Vagina (tissue), 2 donors: ENCODE measurements around the gene TP53I11. TPM values are rescaled to one million over a fixed set of nuclear protein-coding genes. Genes with fewer than 3 reads are reported as not detected.

Source experiments
- DNase-seq, 2 donors: peaks; one replicate each; pipeline ENCODE4 v3.0.0-alpha.2; 2017; ENCODE audit errors: extremely low spot score in 2 of 2
- H3K27ac ChIP-seq: fragments of 200-600 bp; sonication (generic); one replicate; pipeline ENCODE4 v1.5.1; 2019
- H3K27me3 ChIP-seq: fragments of 200-600 bp; sonication (generic); one replicate; pipeline ENCODE4 v1.5.1; 2019
- H3K36me3 ChIP-seq, 2 donors: fragments of 200-600 bp; sonication (generic); one replicate each; pipeline ENCODE4 v1.5.1; 2017 to 2019
- H3K4me1 ChIP-seq: fragments of 200-600 bp; sonication (generic); one replicate; pipeline ENCODE4 v1.5.1; 2019
- H3K4me3 ChIP-seq, 2 donors: fragments of 200-600 bp; sonication (generic); 1 replicate in 1 of 2; 2 replicates in 1 of 2; pipeline ENCODE4 v1.5.1; 2016 to 2019
- H3K9me3 ChIP-seq: fragments of 200-600 bp; sonication (generic); one replicate; pipeline ENCODE4 v1.5.1; 2019
- POLR2A ChIP-seq, 2 donors: fragments of 450-650 bp; IDR thresholded peaks; one replicate each; pipeline ENCODE4 v1.6.1; 2017; ENCODE audit warnings: antibody characterized with exemption in 2 of 2, mild to moderate bottlenecking in 2 of 2, moderate library complexity in 2 of 2
- POLR2AphosphoS5 ChIP-seq, 2 donors: sonication (generic); formaldehyde crosslinking; IDR thresholded peaks; one replicate each; pipeline ENCODE4 v1.9.0; 2017; ENCODE audit warnings: antibody characterized with exemption in 2 of 2, mild to moderate bottlenecking in 2 of 2, low read depth in 1 of 2; ENCODE audit not compliant: insufficient read depth in 1 of 2
- intact Hi-C: fragments of 100-400 bp; cut with DNase I; formaldehyde crosslinking; loops from one replicate; pipeline ENCODE4 v1.15.1; 2023
- total RNA-seq: library from RNA; depleted of rRNA; stranded (reverse); fragments of >200 nt; gene quantifications from one replicate; pipeline ENCODE4 v1.2.3, GENCODE V29; 2016
- TF ChIP-seq, protein P1 (sequence below), 3 experiments: fragments of 450-650 bp in 2 of 3; fragments of 200-600 bp in 1 of 3; sonication (generic) in 1 of 3; IDR thresholded peaks; one replicate each; pipeline ENCODE4 v1.5.1; 2017 to 2019; ENCODE audit warnings: antibody characterized with exemption in 3 of 3, mild to moderate bottlenecking in 2 of 3, moderate library complexity in 2 of 3

Gene TP53I11
- total RNA-seq, 1 donor from 2014 or later: 50.6 TPM

DNA sequence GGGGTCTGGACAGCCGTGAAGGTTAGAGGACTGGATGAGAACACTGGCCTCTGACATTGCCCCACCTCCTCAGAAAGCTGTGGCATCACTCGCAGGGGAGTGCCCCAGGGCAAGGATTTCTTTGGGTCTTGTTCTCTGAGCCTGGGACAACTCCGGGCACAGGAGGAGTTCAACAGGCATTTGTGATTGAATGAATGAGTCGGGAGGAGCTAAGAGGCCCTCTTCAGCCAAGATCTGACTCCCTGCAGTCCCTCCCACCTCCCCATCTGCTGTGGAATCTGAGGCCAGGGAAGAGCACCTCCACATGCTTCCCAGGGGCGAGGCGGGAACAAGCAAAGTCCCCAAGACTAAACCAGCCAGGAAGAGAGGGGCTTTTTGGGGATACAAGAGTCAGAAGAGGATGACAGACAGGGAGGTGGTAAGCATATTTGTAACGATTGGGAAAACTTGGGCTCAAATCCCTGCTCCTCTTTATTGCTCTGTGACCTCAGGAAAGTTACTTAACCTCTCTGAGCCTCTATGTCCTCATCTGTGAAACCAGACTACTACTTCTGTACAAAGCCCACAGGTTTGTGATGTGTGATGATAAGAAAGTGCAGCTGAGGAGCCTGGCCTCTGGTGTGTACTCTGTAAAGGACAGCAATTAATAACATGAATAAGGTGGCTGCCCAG, 6.4 kb downstream of the TP53I11 start:
- TF ChIP-seq, protein P1, sequence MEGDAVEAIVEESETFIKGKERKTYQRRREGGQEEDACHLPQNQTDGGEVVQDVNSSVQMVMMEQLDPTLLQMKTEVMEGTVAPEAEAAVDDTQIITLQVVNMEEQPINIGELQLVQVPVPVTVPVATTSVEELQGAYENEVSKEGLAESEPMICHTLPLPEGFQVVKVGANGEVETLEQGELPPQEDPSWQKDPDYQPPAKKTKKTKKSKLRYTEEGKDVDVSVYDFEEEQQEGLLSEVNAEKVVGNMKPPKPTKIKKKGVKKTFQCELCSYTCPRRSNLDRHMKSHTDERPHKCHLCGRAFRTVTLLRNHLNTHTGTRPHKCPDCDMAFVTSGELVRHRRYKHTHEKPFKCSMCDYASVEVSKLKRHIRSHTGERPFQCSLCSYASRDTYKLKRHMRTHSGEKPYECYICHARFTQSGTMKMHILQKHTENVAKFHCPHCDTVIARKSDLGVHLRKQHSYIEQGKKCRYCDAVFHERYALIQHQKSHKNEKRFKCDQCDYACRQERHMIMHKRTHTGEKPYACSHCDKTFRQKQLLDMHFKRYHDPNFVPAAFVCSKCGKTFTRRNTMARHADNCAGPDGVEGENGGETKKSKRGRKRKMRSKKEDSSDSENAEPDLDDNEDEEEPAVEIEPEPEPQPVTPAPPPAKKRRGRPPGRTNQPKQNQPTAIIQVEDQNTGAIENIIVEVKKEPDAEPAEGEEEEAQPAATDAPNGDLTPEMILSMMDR (IDR thresholded peaks at IDR 0.05): no peak
- TF ChIP-seq POLR2AphosphoS5 (IDR thresholded peaks at IDR 0.05; ENCODE audit: insufficient read depth in 1 of 2, low read depth in 1 of 2) (no peak), POLR2A (IDR thresholded peaks at IDR 0.05) (no peak)
- H3K27ac ChIP-seq: no peak overlapping the region
- H3K36me3 ChIP-seq: no peaks in the 10 kb centered on the region
- intact Hi-C loops: loop anchor here (10.0 kb wide), 1 partner anchor 390 kb away; no protein-coding TSS in a partner anchor
- H3K4me1 ChIP-seq: peaks cover 30% of the 10 kb centered on the region
- no peaks in the 10 kb centered on the region for H3K27me3 ChIP-seq
- DNase-seq: no peak
- H3K4me3 ChIP-seq: no peak overlapping the region
- H3K9me3 ChIP-seq: no peaks in the 10 kb centered on the region

DNA sequence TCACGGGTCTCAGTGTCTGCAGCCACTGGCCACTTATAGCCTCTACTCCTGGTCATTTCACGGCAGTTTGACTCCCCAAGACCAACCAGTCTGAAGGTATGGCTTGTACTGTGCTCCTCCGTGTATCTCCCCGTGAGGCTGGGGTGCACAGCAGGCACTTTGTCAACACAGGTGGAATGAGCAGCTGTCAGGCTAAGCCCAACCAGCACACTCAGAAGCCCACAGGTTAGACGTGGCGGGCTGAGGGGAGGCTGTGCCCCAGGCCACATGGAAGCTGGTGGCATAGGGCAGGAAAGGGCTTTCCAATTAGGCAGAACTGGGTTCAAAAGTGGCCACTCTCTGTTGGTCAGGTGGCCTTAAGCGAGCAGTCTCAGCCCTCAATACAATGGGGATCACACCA, 7.0 kb downstream of the TP53I11 start:
- no peak for DNase-seq
- intact Hi-C loops: loop anchor here (10.0 kb wide), 1 partner anchor 391 kb away; no protein-coding TSS in a partner anchor
- peaks cover 30% of the 10 kb centered on the region for H3K4me1 ChIP-seq

DNA sequence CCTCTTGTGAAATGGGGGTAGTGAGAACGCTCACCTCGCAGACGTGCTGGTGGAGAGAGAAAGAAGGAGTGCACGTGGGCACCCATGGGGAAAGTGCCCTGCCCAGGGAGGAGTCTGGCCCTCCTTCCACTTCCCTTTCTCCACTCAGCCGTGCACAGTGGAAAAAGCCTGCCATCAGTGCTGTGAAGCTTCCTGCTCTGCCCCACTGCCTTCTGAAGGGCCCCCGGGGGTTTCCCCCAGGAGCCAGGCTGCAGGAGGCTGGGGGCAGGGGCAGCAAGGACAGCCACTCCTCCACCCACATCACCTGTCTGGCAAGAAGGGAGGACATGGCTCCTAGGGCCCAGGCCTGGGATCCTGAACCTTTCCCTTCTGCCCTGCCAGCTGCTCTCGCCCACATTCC, 7.6 kb downstream of the TP53I11 start:
- no peak overlapping the region for H3K27ac ChIP-seq
- H3K4me1 ChIP-seq: peaks cover 30% of the 10 kb centered on the region
- H3K27me3 ChIP-seq: no peaks in the 10 kb centered on the region
- TF ChIP-seq POLR2AphosphoS5 (IDR thresholded peaks at IDR 0.05; ENCODE audit: insufficient read depth in 1 of 2, low read depth in 1 of 2): no peak
- TF ChIP-seq, protein P1 (IDR thresholded peaks at IDR 0.05): no peak
- TF ChIP-seq POLR2A (IDR thresholded peaks at IDR 0.05): no peak
- H3K4me3 ChIP-seq: no peak overlapping the region
- H3K9me3 ChIP-seq: no peaks in the 10 kb centered on the region
- intact Hi-C loops: loop anchor here (10.0 kb wide), 1 partner anchor 392 kb away; no protein-coding TSS in a partner anchor
- H3K36me3 ChIP-seq: no peaks in the 10 kb centered on the region
- no peak for DNase-seq

More for the DNA sequence above, 7.0 kb downstream of the TP53I11 start:
- H3K9me3 ChIP-seq: no peaks in the 10 kb centered on the region
- H3K27ac ChIP-seq: no peak overlapping the region
- no peaks in the 10 kb centered on the region for H3K36me3 ChIP-seq
- no peak overlapping the region for H3K4me3 ChIP-seq
- TF ChIP-seq POLR2AphosphoS5 (IDR thresholded peaks at IDR 0.05; ENCODE audit: insufficient read depth in 1 of 2, low read depth in 1 of 2) (no peak), POLR2A (IDR thresholded peaks at IDR 0.05) (no peak)
- TF ChIP-seq, protein P1 (IDR thresholded peaks at IDR 0.05): no peak
- H3K27me3 ChIP-seq: no peaks in the 10 kb centered on the region

DNA sequence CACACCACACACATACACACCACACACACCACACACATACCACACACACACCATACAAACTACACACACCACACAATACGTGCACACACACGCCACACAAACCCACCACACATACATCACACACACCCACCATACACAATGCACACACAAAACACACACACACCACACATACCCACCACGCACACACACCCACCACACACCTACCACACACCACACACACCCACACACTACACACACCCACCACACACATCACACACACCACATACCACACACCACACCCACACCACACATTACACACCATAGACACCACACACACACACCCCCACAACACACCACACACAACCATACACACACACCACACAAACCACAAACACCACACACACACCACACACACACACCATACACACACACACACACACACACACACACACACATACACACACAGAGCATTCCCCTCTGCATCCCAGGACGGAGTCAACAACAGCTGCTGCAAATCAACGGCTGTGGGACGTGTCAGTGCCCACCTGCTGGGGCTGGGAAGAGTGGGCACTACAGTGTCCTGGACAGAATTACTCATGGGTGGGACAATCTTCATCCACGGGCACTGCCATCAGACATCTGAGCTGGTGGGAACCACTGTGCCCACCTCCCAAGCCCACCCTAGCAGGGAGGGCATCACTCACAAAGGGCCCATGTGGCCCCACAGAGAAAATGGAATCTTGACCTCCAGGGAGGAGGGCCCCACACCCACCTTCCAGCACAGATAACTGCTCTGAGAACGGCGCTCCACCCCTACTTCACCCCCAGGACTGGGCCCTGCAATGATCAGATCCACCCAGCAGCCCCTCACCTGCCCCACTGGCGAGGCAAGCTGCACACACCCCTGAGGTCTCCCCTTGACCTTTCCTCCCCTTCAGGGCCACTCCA, 8.4 kb downstream of the TP53I11 start:
- no peak for DNase-seq
- TF ChIP-seq, protein P1 (IDR thresholded peaks at IDR 0.05): no peak
- no peak for TF ChIP-seq POLR2AphosphoS5 (IDR thresholded peaks at IDR 0.05; ENCODE audit: insufficient read depth in 1 of 2, low read depth in 1 of 2)
- TF ChIP-seq POLR2A (IDR thresholded peaks at IDR 0.05): no peak
- Histone ChIP-seq H3K27me3 (no peaks in the 10 kb centered on the region), H3K4me3 (no peak overlapping the region), H3K27ac (no peak overlapping the region), H3K9me3 (no peaks in the 10 kb centered on the region), H3K36me3 (no peaks in the 10 kb centered on the region), H3K4me1 (peaks cover 30% of the 10 kb centered on the region)
- intact Hi-C loops: loop anchor here (10.0 kb wide), 1 partner anchor 393 kb away; no protein-coding TSS in a partner anchor
